ENCODE data around the gene DDX6.

DNA sequence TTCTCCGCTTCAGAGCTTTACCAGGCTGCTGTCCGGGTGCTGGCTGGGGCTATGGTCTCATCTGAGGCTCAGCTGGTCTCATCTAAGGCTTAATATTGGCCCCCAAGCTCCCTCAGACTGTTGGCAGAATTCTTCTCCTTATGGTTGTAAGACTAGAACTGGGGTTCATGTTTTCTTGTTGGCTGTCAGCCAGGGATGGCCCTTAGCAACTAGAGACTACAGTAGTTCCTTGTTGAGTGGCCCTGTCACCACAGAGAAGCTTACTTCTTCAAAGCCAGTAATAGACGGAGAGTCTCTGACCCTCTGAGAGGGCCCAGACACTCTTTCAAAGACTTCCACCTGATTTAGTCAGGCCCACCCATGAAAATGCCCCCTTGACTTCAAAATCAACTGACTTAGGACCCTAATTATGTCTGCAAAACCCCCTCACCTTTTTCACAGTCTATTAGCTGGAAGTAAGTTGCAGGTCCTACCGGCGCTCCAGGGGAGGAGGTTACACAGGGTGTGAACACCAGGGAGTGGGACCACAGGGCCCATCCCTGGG is 87.3 kb downstream of the DDX6 start:
- TF ChIP-seq, protein P1, sequence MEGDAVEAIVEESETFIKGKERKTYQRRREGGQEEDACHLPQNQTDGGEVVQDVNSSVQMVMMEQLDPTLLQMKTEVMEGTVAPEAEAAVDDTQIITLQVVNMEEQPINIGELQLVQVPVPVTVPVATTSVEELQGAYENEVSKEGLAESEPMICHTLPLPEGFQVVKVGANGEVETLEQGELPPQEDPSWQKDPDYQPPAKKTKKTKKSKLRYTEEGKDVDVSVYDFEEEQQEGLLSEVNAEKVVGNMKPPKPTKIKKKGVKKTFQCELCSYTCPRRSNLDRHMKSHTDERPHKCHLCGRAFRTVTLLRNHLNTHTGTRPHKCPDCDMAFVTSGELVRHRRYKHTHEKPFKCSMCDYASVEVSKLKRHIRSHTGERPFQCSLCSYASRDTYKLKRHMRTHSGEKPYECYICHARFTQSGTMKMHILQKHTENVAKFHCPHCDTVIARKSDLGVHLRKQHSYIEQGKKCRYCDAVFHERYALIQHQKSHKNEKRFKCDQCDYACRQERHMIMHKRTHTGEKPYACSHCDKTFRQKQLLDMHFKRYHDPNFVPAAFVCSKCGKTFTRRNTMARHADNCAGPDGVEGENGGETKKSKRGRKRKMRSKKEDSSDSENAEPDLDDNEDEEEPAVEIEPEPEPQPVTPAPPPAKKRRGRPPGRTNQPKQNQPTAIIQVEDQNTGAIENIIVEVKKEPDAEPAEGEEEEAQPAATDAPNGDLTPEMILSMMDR (IDR thresholded peaks at IDR 0.05) = no peak
- TF ChIP-seq POLR2A (IDR thresholded peaks at IDR 0.05) = no peak
